Mucosa of rectum (tissue), 2 donors: ENCODE results near the gene S100A2.
A peak's percentile ranks its signal among the peaks of the same experiment; 100 is the strongest.
"Not testable (repeated sequence)": the region's sequence is repeated elsewhere in the genome, so short reads cannot be mapped to it uniquely, and the experiment has no call there.

ENCODE experiments used
- H3K27ac ChIP-seq, 2 donors: one replicate each; pipeline ENCODE4 v1.7.0; 2013; ENCODE audit warnings: inconsistent platforms in 2 of 2, low read depth in 2 of 2, low read length in 2 of 2
- H3K27me3 ChIP-seq, 2 donors: one replicate each; pipeline ENCODE4 v1.7.0; 2013; ENCODE audit warnings: low read length in 2 of 2; ENCODE audit not compliant: control insufficient read depth in 2 of 2, insufficient read depth in 2 of 2
- H3K36me3 ChIP-seq, 2 donors: one replicate each; pipeline ENCODE4 v1.7.0; 2013; ENCODE audit warnings: low read length in 2 of 2; ENCODE audit not compliant: control insufficient read depth in 2 of 2, insufficient read depth in 2 of 2
- H3K4me1 ChIP-seq, 2 donors: one replicate each; pipeline ENCODE4 v1.7.0; 2013; ENCODE audit warnings: low read length in 2 of 2, mild to moderate bottlenecking in 1 of 2; ENCODE audit not compliant: control insufficient read depth in 2 of 2, insufficient read depth in 2 of 2
- H3K4me3 ChIP-seq, 2 donors: one replicate each; pipeline ENCODE4 v1.7.0; 2013; ENCODE audit warnings: low read length in 2 of 2
- H3K9ac ChIP-seq, 2 donors: one replicate each; pipeline ENCODE4 v1.7.0; 2013; ENCODE audit warnings: low read length in 2 of 2, low read depth in 1 of 2, mild to moderate bottlenecking in 1 of 2
- H3K9me3 ChIP-seq, 2 donors: one replicate each; pipeline ENCODE4 v1.7.0; 2013; ENCODE audit warnings: low read length in 2 of 2; ENCODE audit not compliant: control insufficient read depth in 2 of 2
- donor health status: healthy.
- donor health status: Normal muscosa, but diverticular disease.

Gene S100A2

DNA sequence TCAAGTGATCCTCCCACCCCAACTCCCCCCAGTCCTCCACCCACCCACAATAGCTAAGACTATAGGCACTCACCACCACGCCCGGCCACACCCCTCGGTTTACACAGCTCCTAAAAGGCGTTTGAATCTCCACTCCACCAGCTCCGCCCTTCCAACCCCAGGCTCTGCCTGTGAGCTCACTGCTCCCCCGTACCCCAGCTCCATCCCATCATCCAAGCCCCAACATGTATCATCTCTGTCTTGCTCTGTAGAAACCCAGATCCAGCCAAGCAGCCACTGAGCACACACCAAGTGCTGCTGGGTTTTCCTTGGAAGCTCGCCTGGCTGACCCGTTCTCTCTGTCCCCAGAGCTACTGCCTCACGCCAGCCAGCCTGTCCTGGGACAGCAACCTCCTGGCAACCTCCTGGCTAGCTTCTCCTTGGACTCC lies 12.0 kb upstream of the S100A2 start:
- Histone ChIP-seq H3K4me1 (peaks cover 3 to 9% of the 10 kb centered on the region in 2 donors), H3K9me3 (no peaks in the 10 kb centered on the region), H3K27me3 (no peaks in the 10 kb centered on the region), H3K27ac (no peak overlapping the region), H3K36me3 (no peaks in the 10 kb centered on the region), H3K9ac (no peak overlapping the region), H3K4me3 (no peak overlapping the region)

DNA sequence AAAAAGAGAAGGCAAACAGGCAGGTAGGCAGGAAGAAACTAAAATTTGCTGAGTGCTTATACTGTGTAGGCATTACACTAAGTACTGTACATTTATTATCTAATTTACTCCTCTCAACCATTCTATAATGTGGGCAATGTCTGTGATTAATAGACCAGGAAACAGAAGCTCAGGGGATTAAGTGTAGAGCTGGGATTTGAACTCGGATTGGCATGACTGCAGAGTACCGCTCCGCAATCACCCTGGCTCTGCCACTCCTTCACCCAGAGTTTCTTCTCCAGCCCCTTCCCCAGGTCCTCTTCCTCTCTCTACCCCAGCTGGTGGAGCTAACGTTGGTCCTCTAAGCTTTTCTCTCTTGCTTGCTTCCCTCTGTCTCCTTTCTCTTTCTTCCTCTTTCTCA lies 11.5 kb upstream of the S100A2 start:
- Histone ChIP-seq H3K27ac (no peak overlapping the region), H3K9me3 (no peaks in the 10 kb centered on the region), H3K4me3 (no peak overlapping the region), H3K27me3 (no peaks in the 10 kb centered on the region), H3K4me1 (peaks cover 3 to 11% of the 10 kb centered on the region in 2 donors), H3K36me3 (no peaks in the 10 kb centered on the region), H3K9ac (no peak overlapping the region)

DNA sequence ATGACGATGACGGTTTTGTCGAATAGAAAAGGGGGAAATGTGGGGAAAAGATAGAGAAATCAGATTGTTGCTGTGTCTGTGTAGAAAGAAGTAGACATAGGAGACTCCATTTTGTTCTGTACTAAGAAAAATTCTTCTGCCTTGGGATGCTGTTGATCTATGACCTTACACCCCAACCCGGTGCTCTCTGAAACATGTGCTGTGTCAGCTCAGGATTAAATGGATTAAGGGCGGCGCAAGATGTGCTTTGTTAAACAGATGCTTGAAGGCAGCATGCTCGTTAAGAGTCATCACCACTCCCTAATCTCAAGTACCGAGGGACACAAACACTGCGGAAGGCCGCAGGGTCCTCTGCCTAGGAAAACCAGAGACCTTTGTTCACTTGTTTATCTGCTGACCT lies 9.9 kb upstream of the S100A2 start:
- H3K9ac ChIP-seq, H3K36me3 ChIP-seq, H3K4me3 ChIP-seq, H3K27me3 ChIP-seq, H3K9me3 ChIP-seq, H3K27ac ChIP-seq: not testable (repeated sequence)
- peaks cover 3 to 14% of the 10 kb centered on the region in 2 donors for H3K4me1 ChIP-seq

DNA sequence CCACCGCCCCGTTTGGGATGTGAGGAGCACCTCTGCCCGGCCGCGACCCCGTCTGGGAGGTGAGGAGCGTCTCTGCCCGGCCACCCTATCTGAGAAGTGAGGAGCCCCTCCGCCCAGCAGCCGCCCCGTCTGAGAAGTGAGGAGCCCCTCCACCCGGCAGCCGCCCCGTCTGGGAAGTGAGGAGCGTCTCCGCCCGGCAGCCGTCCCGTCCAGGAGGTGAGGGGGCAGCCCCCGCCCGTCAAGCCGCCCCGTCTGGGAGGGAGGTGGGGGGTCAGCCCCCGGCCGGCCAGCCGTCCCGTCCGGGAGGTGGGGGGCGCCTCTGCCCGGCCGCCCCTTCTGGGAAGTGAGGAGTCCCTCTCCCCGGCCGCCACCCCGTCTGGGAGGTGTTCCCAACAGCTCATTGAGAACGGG lies 9.4 kb upstream of the S100A2 start:
- not testable (repeated sequence) for H3K27me3 ChIP-seq, H3K9me3 ChIP-seq, H3K4me3 ChIP-seq, H3K9ac ChIP-seq, H3K36me3 ChIP-seq, H3K27ac ChIP-seq
- H3K4me1 ChIP-seq = peaks cover 3 to 14% of the 10 kb centered on the region in 2 donors

DNA sequence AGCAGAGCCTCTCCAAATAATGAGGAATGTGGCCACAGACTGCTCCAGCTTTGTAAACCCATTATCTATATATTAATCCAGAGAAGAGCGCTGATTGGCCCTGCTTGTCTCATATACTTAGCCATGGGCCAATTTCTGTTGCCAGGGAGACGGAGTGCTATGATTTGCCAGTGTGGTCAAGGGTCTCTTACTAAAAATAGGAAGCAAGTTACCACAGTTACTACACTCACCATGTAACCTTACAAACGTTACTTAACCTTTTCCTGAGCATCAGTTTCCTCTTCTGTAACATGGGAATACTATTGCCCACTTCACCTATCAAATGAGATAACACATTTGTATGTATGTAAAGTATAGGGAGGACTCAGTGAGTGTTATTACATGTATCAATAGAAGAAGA lies 7.7 kb upstream of the S100A2 start:
- Histone ChIP-seq H3K27ac (peak overlapping the region in 1 of 2 donors; percentile 10), H3K4me1 (peaks cover 7 to 21% of the 10 kb centered on the region in 2 donors), H3K4me3 (no peak overlapping the region), H3K9me3 (no peaks in the 10 kb centered on the region), H3K36me3 (no peaks in the 10 kb centered on the region), H3K27me3 (no peaks in the 10 kb centered on the region), H3K9ac (no peak overlapping the region)

DNA sequence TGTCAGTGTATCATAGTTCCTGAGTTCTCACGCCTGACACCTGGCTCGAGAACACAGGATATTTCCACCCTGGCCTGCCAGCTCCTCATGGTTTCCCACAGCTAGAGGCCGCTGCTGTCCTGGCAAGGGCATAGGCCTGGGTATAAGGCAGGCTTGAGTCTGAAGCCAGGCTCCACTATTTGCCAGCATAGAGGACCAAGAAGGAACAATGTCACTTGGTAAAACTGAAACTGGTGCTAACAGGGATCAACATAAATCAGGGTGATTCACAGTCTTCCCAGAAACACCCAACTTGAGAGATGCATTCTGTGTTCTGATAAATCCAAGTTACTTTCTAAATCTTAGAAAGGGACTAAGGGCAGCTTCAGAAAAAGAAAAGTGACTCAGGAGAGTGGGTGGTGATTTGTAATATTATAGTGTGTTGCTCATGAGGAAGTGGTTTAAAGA lies 6.9 kb upstream of the S100A2 start:
- H3K9ac ChIP-seq = peak overlapping the region in 1 of 2 donors; percentile 44

DNA sequence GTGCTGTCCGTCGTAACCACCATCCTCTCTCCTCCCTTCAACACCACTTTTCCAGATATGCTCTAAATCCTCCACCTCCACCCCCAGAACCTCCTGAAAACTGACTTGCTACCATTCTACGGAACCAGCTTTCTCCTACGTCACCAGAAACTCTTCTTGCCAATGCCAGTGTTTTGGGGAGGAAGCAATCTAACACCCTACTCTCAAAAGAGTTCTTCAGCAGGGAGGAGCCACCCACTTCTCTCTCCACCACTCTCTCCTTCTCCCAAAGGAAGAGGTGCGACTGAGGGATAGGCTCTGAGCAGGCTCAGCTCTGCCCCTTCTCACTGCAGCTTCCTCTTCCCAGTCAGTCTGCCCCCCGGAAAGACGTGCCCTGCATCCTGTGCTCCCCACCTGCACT lies 6.1 kb upstream of the S100A2 start:
- Histone ChIP-seq H3K4me1 (peaks cover 19 to 29% of the 10 kb centered on the region in 2 donors), H3K27me3 (no peaks in the 10 kb centered on the region), H3K9me3 (no peaks in the 10 kb centered on the region), H3K9ac (no peak overlapping the region), H3K4me3 (no peak overlapping the region), H3K27ac (no peak overlapping the region), H3K36me3 (no peaks in the 10 kb centered on the region)

More for the DNA sequence above, 6.9 kb upstream of the S100A2 start:
- no peaks in the 10 kb centered on the region for H3K9me3 ChIP-seq
- H3K27ac ChIP-seq = peak overlapping the region in 1 of 2 donors; percentile 54
- H3K27me3 ChIP-seq = no peaks in the 10 kb centered on the region
- H3K4me1 ChIP-seq = peaks cover 12 to 25% of the 10 kb centered on the region in 2 donors
- no peaks in the 10 kb centered on the region for H3K36me3 ChIP-seq
- H3K4me3 ChIP-seq = no peak overlapping the region

DNA sequence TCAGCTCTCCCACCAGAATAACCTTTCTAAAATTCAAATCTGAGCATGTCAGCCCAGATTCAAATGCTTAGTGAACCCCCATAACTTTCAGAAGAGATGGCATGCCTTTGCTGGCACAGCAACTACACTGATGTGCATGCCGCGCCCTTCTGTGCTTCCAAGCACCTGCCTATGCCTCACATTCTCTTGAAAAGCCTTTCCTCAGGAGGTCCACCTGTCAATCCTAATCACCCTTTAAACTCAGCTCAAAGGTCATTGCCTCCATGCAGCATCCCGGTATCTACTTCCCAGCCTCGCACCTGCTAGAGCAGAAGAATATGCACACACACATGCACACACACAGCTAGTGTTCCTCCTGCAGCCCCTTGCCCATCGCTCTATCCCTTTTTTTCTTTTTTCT lies 5.2 kb upstream of the S100A2 start:
- Histone ChIP-seq H3K9ac (no peak overlapping the region), H3K9me3 (no peaks in the 10 kb centered on the region), H3K4me1 (peaks cover 27 to 37% of the 10 kb centered on the region in 2 donors), H3K4me3 (no peak overlapping the region), H3K27ac (no peak overlapping the region), H3K27me3 (no peaks in the 10 kb centered on the region), H3K36me3 (no peaks in the 10 kb centered on the region)

DNA sequence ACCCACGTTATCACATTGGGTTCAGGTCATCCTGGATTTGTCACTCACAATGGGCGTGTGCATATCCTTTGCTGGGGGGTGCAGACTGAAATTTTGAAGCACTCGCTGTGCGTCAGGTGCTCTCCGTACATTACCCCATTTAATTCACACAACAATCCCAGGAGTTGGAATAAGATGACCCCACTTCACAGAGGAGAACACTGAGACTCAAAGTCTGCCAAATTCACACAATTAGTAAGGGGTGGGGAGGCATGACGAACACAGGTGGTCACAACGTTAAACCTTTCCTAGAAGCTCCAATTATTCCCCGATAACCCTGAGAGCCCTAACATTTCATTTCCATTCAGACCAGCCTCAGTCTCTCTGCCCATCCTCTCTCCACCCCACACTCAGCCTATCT lies 3.8 kb upstream of the S100A2 start:
- Histone ChIP-seq H3K9ac (no peak overlapping the region), H3K27ac (no peak overlapping the region), H3K9me3 (no peaks in the 10 kb centered on the region), H3K36me3 (no peaks in the 10 kb centered on the region), H3K4me3 (no peak overlapping the region), H3K4me1 (peaks cover 34 to 44% of the 10 kb centered on the region in 2 donors), H3K27me3 (no peaks in the 10 kb centered on the region)

DNA sequence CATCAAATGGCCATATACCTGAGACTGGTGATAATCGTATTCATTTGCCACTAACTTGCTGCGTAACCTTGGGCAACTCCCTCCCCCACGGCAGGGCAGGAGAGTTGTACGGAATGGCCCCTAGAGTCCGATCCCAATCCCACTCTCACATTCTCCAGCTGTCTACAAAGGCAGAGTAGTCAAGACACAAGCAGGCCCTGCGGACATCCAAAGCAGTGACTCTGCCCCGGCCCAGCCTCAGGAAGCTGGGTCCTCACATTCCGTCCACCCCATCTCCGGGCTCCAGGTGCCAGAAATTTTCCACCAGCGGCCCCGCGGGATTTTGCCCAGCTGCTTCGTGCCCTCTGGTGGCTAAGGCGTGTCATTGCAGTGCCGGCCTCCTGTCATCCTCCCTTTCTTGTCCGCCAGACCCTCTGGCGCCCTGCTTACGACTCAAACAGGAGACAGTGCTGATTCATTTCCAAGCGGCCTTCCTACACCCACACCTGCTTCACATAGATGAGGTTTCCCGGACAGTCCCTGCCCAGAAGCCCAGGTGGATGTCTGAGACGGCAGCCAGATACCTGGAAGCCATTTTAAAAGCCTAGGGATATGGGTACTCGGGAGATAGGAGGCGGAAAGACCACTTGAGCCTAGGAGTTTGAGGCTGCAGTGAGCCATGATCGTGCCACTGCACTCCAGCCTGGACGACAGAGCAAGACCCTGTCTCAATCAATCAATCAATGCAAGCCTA lies 2.9 kb upstream of the S100A2 start:
- Histone ChIP-seq H3K27me3 (no peaks in the 10 kb centered on the region), H3K4me1 (peaks cover 34 to 44% of the 10 kb centered on the region in 2 donors), H3K27ac (peak overlapping the region; percentile 69 to 75), H3K9ac (peak overlapping the region; percentile 47 to 70), H3K9me3 (no peaks in the 10 kb centered on the region), H3K4me3 (peak overlapping the region; percentile 54 to 71), H3K36me3 (no peaks in the 10 kb centered on the region)
